Vagina (tissue), 2 donors: ENCODE results near the gene MTHFD1L.
"Not testable (repeated sequence)": the region's sequence is repeated elsewhere in the genome, so short reads cannot be mapped to it uniquely, and the experiment has no call there.

ENCODE experiments used
- POLR2A ChIP-seq, 2 donors: fragments of 450-650 bp; IDR thresholded peaks; one replicate each; pipeline ENCODE4 v1.6.1; 2017; ENCODE audit warnings: antibody characterized with exemption in 2 of 2, mild to moderate bottlenecking in 2 of 2, moderate library complexity in 2 of 2
- POLR2AphosphoS5 ChIP-seq, 2 donors: sonication (generic); formaldehyde crosslinking; IDR thresholded peaks; one replicate each; pipeline ENCODE4 v1.9.0; 2017; ENCODE audit warnings: antibody characterized with exemption in 2 of 2, mild to moderate bottlenecking in 2 of 2, low read depth in 1 of 2; ENCODE audit not compliant: insufficient read depth in 1 of 2
- TF ChIP-seq, protein P1 (sequence below), 3 experiments: fragments of 450-650 bp in 2 of 3; fragments of 200-600 bp in 1 of 3; sonication (generic) in 1 of 3; IDR thresholded peaks; one replicate each; pipeline ENCODE4 v1.5.1; 2017 to 2019; ENCODE audit warnings: antibody characterized with exemption in 3 of 3, mild to moderate bottlenecking in 2 of 3, moderate library complexity in 2 of 3

DNA sequence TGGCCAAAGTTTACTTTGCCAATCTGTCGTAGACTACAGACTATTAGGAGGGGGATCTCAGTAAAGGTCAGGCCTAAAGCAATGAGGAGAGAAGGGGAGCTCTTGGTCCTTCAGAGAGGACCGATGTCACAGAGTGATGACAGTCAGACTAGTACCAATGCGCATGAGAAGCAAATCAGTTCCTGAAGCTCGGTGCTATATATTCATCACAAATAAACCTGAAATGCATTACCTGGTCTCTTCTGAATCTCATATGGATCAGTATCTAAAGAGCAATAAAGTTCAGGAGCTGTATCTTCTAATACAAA is 260.9 kb downstream of the MTHFD1L start:
- TF ChIP-seq, protein P1, sequence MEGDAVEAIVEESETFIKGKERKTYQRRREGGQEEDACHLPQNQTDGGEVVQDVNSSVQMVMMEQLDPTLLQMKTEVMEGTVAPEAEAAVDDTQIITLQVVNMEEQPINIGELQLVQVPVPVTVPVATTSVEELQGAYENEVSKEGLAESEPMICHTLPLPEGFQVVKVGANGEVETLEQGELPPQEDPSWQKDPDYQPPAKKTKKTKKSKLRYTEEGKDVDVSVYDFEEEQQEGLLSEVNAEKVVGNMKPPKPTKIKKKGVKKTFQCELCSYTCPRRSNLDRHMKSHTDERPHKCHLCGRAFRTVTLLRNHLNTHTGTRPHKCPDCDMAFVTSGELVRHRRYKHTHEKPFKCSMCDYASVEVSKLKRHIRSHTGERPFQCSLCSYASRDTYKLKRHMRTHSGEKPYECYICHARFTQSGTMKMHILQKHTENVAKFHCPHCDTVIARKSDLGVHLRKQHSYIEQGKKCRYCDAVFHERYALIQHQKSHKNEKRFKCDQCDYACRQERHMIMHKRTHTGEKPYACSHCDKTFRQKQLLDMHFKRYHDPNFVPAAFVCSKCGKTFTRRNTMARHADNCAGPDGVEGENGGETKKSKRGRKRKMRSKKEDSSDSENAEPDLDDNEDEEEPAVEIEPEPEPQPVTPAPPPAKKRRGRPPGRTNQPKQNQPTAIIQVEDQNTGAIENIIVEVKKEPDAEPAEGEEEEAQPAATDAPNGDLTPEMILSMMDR (IDR thresholded peaks at IDR 0.05), result not testable (repeated sequence)
- TF ChIP-seq POLR2A (IDR thresholded peaks at IDR 0.05); POLR2AphosphoS5 (IDR thresholded peaks at IDR 0.05; ENCODE audit: insufficient read depth in 1 of 2, low read depth in 1 of 2): not testable (repeated sequence)
